DMS 273 (cell line): ENCODE results near the gene PRKCZ.
"Not testable (repeated sequence)": the region's sequence is repeated elsewhere in the genome, so short reads cannot be mapped to it uniquely, and the experiment has no call there.

ENCODE experiments used
- DNase-seq: peaks from one replicate; lab custom pipeline; 2025; ENCODE audit not compliant: unreplicated experiment; lab: John Stamatoyannopoulos, UW

The PRKCZ gene

GRCh38 chr1:2133879-2134215 is 83.6 kb downstream of the PRKCZ start:
- no peak for DNase-seq

DNA sequence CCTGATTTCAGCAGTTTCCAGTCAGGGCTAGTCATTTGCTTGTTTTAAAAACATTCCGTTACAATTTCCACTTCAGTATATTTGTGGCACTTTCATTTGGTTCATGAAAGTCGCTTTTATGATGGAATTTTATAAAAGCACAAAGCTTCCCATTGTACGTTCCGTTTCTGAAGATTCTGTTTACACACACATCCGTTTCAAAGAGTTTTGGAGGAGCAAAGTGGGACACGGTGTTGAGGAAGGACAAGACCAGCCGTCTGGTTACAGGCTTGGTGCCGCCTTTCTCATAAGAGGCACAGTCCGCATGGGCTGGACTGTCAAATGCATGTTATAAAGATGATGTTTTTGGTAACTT is 84.0 kb downstream of the PRKCZ start:
- no peak for DNase-seq

- DNase-seq, result no peak
Measured at GRCh38 chr1:2134621-2135307, 84.6 kb downstream of the PRKCZ start.

- no peak for DNase-seq
Measured at GRCh38 chr1:2135441-2135841, 85.2 kb downstream of the PRKCZ start.

- no peak for DNase-seq
Measured at GRCh38 chr1:2135941-2136340, 85.7 kb downstream of the PRKCZ start.

- DNase-seq, result no peak
Measured at GRCh38 chr1:2136386-2137235, 86.4 kb downstream of the PRKCZ start.

GRCh38 chr1:2137257-2138121 is 87.3 kb downstream of the PRKCZ start:
- no peak for DNase-seq

DNA sequence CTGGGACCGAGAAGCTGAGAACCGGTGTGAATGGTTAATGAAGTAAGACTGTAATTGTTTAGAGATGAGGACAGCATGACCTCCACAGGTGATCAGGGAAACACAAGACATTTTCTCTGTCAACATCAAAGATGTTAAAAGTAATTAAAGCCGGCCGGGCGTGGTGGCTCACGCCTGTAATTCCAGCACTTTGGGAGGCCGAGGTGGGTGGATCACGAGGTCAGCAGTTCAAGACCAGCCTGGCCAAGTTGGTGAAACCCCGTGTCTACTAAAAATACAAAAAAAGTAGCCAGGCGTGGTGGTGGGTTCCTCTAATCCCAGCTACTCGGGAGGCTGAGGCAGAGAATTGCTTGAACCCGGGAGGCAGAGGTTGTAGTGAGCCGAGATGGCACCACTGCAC is 88.9 kb downstream of the PRKCZ start:
- not testable (repeated sequence) for DNase-seq

DNA sequence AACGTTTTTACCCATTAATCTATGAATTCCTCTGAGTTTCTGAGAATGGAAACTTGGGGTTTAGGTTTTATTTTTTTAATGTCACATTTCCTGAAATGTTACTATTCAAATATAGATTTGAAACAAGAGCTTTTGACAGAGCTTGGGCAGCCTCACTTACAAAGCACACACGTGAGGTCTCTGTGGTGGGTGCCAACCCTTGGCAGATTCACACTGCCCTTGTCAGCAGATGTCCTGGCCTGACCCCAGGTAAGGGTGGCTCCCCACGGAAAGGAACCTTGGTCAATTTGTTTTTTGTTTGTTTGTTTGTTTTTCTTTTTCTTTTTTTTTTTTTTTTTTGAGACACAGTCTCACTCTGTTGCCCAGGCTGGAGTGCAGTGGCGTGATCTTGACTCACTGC is 90.8 kb downstream of the PRKCZ start:
- DNase-seq, result no peak

GRCh38 chr1:2143814-2144500 is 93.7 kb downstream of the PRKCZ start:
- DNase-seq, result no peak

DNA sequence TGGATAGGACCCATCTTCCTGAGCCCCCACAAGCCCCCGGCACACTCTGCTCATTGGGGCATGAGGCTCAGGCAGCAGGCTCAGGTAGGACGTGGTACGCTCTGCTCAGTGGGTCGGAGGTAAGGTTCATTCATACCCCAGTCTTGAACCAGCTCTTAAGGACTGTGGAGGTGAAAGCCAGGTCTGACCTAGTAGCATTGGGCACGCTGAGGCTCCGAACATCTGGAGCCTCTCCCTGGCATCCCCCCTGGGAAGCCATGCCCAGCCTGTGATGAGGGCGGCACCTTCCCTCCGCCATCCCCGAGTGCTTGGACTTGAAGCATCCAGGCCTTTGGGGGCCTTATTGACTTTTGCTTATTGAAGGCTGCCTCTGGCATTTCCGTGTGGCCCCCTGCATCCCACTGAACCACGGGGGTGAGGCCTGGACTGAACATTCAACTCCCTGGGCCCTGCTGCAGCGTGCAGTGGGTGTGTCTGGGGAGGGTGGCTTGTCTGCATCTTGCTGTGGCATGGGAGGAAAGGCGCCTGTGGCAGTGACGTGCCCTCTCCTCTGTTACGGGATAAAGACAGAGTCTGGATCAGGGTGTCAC is 94.4 kb downstream of the PRKCZ start:
- no peak for DNase-seq

DNA sequence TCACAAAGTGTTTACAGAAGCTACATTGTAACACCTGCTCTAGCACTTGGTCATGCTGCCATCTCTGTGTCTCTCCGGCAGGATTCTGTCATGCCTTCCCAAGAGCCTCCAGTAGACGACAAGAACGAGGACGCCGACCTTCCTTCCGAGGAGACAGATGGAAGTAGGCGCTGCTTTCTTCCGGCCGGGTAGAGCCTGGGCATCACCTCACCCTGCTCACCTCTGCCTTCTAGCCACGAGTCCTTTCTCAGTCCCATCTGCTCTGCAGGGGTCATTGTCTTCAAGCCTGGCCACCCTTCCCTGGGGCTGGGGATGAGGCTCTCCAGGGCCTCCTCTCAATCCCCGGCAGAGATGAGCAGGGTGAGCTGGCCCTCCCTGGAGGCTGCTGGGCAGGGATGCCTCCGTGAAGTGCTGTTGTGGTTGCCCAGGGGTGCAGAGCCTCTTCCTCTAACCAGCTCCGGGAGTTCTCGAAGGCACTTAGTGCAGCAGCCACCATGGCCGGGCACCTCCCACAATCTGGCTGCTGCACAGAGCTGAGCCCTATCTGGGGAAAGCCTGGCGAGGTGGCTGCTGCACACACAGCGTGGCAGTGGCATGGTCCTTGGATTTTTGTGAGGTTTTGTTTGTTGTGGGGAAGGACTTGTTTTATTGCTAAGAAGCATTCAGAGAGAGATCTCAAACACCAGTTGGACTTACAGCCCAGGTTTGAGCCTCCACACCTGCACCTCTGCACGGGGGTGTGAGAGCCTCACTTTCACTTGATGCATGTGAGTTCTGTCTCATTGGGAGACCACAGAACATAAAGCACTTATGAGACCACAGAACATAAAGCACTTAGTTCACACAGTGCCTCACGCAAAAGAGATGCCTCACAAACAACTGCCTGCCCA is 96.0 kb downstream of the PRKCZ start:
- no peak for DNase-seq

DNA sequence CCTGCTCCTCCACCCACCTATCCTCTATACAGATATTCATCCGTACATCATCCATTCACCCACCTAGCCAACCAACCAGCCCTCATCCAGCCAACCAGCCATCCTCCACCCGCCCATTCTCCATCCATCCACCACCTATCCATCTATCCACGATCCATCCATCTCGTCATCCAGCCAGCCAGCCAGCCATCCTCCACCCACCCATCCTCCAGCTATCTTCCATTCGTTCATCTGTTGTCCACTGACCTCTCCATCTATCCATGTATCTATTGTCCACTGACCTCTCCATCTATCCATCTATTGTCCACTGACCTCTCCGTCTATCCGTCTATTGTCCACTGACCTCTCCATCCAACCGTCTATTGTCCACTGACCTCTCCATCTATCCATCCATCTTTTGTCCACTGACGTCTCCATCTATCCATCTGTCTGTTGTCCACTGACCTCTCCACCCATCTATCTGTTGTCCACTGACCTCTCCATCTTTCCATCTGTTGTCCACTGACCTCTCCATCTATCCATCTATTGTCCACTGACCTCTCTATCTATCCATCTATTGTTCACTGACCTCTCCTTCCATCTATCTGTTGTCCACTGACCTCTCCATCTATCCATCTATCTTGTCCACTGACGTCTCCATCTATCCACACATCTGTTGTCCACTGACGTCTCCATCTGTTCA is 96.8 kb downstream of the PRKCZ start:
- DNase-seq, result no peak

DNA sequence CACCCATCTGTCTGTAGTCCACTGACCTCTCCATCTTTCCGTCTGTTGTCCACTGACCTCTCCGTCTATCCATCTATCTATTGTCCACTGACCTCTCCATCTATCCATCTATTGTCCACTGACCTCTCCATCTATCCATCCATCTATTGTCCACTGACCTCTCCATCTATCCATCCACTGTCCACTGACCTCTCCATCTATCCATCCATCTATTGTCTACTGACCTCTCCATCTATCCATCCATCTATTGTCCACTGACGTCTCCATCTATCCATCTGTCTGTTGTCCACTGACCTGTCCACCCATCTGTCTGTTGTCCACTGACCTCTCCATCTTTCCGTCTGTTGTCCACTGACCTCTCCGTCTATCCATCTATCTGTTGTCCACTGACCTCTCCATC is 97.7 kb downstream of the PRKCZ start:
- not testable (repeated sequence) for DNase-seq

GRCh38 chr1:2148691-2149090 is 98.5 kb downstream of the PRKCZ start:
- DNase-seq, result no peak

DNA sequence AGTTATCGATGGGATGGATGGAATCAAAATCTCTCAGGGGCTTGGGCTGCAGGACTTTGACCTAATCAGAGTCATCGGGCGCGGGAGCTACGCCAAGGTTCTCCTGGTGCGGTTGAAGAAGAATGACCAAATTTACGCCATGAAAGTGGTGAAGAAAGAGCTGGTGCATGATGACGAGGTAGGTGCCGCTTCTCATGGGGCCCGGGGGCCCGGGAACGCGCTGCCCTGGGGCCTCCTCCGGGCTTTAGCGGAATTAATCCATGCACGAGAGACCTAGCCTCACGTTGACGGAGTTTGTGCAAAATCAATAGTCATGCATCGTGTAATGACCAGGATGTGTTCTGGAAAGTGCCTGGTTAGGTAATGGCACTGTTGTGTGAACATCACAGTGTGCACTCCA is 100.6 kb downstream of the PRKCZ start:
- DNase-seq, result no peak

- no peak for DNase-seq
Measured at GRCh38 chr1:2151252-2151651, 101.0 kb downstream of the PRKCZ start.

GRCh38 chr1:2151911-2152310 is 101.7 kb downstream of the PRKCZ start:
- no peak for DNase-seq

- no peak for DNase-seq
Measured at GRCh38 chr1:2152954-2153353, 102.7 kb downstream of the PRKCZ start.
